Measurements from ENCODE around the gene ADAMTS16.

GRCh38 chr5:5326115-5326758 is 186.1 kb downstream of the ADAMTS16 start:
- TF ChIP-seq CTCF (IDR thresholded peaks at IDR 0.05; ENCODE audit: low read length) (no peak), EZH2 (optimal IDR thresholded peaks at IDR 0.05; ENCODE audit: low read depth, low read length) (no peak), EZH2phosphoT487 (IDR thresholded peaks at IDR 0.05; ENCODE audit: low read length) (no peak)

Measured in MM.1S (cell line).